ENCODE measurements around the gene REEP1. TPM values are rescaled to one million over a fixed set of nuclear protein-coding genes. Genes with fewer than 3 reads are reported as not detected.

Gene REEP1
- total and polyA plus RNA-seq, 8 donors = 2.9 to 29.9 (median 6.4) TPM; not detected in 1

DNA sequence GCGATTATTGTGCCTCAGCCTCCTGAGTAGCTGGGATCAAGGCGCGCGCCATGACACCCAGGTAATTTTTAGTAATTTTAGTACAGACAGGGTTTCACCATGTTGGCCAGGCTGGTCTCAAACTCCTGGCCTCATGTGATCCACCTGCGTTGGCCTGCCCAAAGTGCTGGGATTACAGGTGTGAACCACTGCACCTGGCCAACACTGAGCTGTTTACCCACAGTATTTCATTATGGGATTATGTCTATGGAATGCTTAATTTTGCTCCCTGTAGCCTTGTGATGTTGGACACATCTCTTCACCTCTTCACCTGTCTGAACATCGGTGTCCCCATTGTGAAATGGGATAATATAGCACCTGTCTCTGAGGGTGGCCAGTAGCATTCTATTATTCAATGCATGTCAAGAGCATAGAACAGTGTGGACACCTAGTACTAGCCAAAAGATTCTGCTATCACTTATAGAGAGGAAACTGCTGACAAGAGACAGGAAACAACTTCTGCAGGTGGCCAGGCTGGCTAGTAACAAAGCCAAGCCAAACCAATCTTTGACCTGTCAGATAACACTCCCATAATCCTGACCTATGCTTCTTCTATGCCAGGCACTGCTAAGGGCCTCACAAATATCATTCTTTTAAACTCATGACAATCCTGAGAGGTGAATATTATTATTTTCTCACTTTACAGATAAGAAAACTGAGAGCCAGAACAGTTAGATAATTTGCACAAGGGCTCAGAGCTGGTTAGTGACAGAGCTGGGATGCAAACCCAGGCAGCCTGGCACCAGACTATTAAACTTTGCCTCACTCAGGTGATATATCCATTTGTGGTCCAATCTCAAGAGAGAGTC is 29.4 kb upstream of the REEP1 start:
- H3K27me3 ChIP-seq = no peaks in the 10 kb centered on the region
- H3K4me1 ChIP-seq = peaks cover 10 to 21% (median 15%) of the 10 kb centered on the region in 4 donors
- 90 to 96% (median 94%) methylated on average over 6 of the region's 6 CpGs for WGBS, 5 donors
- H3K27ac ChIP-seq = no peak overlapping the region
- H3K9me3 ChIP-seq = peaks cover 0 to 6% (median 3%) of the 10 kb centered on the region in 4 donors
- H3K36me3 ChIP-seq = no peaks in the 10 kb centered on the region
- no peak for TF ChIP-seq CTCF (IDR thresholded peaks at IDR 0.05)
- no peak for TF ChIP-seq POLR2AphosphoS5 (IDR thresholded peaks at IDR 0.05)
- TF ChIP-seq POLR2A (IDR thresholded peaks at IDR 0.05) = no peak
- no peak for TF ChIP-seq EP300 (IDR thresholded peaks at IDR 0.05)
- no peak for DNase-seq
- H3K4me3 ChIP-seq = no peak overlapping the region
- intact Hi-C loops (cut with DNase I; ENCODE audit: low total_unique reads) = loop anchor here (5.0 kb wide), 1 partner anchor 150 kb away; no protein-coding TSS in a partner anchor

- Histone ChIP-seq H3K4me3 (no peak overlapping the region), H3K4me1 (peaks cover 10 to 21% (median 15%) of the 10 kb centered on the region in 4 donors), H3K9me3 (no peaks in the 10 kb centered on the region), H3K27me3 (no peaks in the 10 kb centered on the region), H3K36me3 (no peaks in the 10 kb centered on the region), H3K27ac (no peak overlapping the region)
- 89 to 100% (median 95%) methylated on average over 2 of the region's 2 CpGs for WGBS, 5 donors
- intact Hi-C loops (cut with DNase I; ENCODE audit: low total_unique reads) = loop anchor here (5.0 kb wide), 1 partner anchor 148 kb away; no protein-coding TSS in a partner anchor
- DNase-seq = no peak
- no peak for TF ChIP-seq EP300 (IDR thresholded peaks at IDR 0.05)
- no peak for TF ChIP-seq POLR2AphosphoS5 (IDR thresholded peaks at IDR 0.05)
- TF ChIP-seq CTCF (IDR thresholded peaks at IDR 0.05) = no peak
- TF ChIP-seq POLR2A (IDR thresholded peaks at IDR 0.05) = no peak
Measured at GRCh38 chr2:86364894-86365293, 27.5 kb upstream of the REEP1 start.

DNA sequence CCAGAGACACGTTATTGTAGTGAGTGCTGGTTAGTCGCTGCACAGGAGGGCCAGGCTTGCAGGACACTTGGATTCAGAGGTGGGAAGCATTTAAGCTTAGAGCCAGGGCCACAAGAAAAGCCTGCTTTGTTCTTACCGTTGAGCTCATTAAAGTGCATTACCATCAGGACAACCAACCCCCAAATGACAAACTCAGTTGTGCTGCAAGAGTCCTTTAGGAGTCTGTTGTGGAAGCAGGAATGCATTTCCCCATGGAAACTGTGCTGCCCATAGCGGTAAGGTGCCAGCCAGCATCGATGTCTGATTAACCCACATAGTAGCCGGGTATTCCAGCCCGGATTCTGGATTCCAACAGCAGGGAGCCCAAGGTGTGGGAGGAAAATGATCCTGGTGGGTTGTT is 23.4 kb upstream of the REEP1 start:
- no peaks in the 10 kb centered on the region for H3K27me3 ChIP-seq
- H3K36me3 ChIP-seq = no peaks in the 10 kb centered on the region
- no peaks in the 10 kb centered on the region for H3K4me1 ChIP-seq
- no peak for TF ChIP-seq POLR2AphosphoS5 (IDR thresholded peaks at IDR 0.05)
- TF ChIP-seq POLR2A (IDR thresholded peaks at IDR 0.05) = no peak
- no peak for TF ChIP-seq CTCF (IDR thresholded peaks at IDR 0.05)
- TF ChIP-seq EP300 (IDR thresholded peaks at IDR 0.05) = no peak
- intact Hi-C loops (cut with DNase I; ENCODE audit: low total_unique reads) = no loop called here
- H3K4me3 ChIP-seq = no peak overlapping the region
- 42 to 61% (median 47%) methylated on average over 7 of the region's 7 CpGs for WGBS, 5 donors
- H3K9me3 ChIP-seq = no peaks in the 10 kb centered on the region
- H3K27ac ChIP-seq = no peak overlapping the region
- DNase-seq = peak in 1 of 2 donors; percentile 41

DNA sequence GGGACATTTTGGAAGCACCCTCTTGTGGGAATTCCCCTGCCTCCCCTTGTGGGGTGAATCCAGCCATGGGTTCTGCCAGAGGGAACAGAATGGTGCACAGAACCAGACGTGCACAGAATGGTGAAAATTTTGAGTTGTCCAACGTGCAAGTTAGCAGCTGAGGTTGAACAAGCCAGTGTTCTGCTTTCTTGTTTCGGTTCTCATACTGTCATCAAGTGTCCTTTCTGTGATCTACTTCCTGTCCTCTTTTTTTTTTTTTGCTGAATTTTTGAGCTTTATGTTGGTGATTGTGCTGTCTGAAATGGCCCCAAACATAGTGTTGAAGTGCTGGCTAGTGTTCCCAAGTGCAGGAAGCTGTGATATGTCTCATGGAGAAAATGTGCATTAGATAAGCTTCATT is 21.5 kb upstream of the REEP1 start:
- H3K36me3 ChIP-seq = no peaks in the 10 kb centered on the region
- no peak for DNase-seq
- TF ChIP-seq CTCF (IDR thresholded peaks at IDR 0.05) = no peak
- TF ChIP-seq EP300 (IDR thresholded peaks at IDR 0.05) = no peak
- TF ChIP-seq POLR2AphosphoS5 (IDR thresholded peaks at IDR 0.05) = no peak
- no peak for TF ChIP-seq POLR2A (IDR thresholded peaks at IDR 0.05)
- no peaks in the 10 kb centered on the region for H3K4me1 ChIP-seq
- no peak overlapping the region for H3K4me3 ChIP-seq
- WGBS, 5 donors = 78 to 86% (median 82%) methylated on average over 3 of the region's 3 CpGs
- H3K27me3 ChIP-seq = no peaks in the 10 kb centered on the region
- intact Hi-C loops (cut with DNase I; ENCODE audit: low total_unique reads) = no loop called here
- H3K9me3 ChIP-seq = no peaks in the 10 kb centered on the region
- H3K27ac ChIP-seq = no peak overlapping the region
